H1 (cell line): Measurements from ENCODE around the gene SOX6.

Experiments used
- CHD7 ChIP-seq: fragments of 300-600 bp; sonication (generic); IDR thresholded peaks from 2 replicates; pipeline ENCODE4 v1.7.1; 2012; ENCODE audit warnings: low read length, moderate library complexity, mild to moderate bottlenecking, inconsistent platforms; ENCODE audit not compliant: insufficient replicate concordance
- CTCF ChIP-seq, 3 experiments: IDR thresholded peaks; 1 replicate in 2 of 3; 2 replicates in 1 of 3; pipeline versions ENCODE4 v1.5.1 to v1.6.1; 2011; ENCODE audit warnings: low read length in 3 of 3, mild to moderate bottlenecking in 3 of 3, inconsistent platforms in 2 of 3, low read depth in 1 of 3, moderate library complexity in 1 of 3; ENCODE audit not compliant: insufficient read depth in 1 of 3; ENCODE audit errors: control extremely low read depth in 1 of 3
- EGR1 ChIP-seq: IDR thresholded peaks from 2 replicates; pipeline ENCODE4 v1.6.1; 2011; ENCODE audit warnings: low read depth, low read length, borderline replicate concordance
- RFX5 ChIP-seq: IDR thresholded peaks from 2 replicates; pipeline ENCODE4 v1.6.1; 2011; ENCODE audit warnings: low read depth, low read length, improper control_type of control experiment, borderline replicate concordance
- SIRT6 ChIP-seq: IDR thresholded peaks from one replicate; pipeline ENCODE4 v1.7.1; 2012; ENCODE audit warnings: low read length, inconsistent platforms
- TAF1 ChIP-seq: IDR thresholded peaks from 2 replicates; pipeline ENCODE4 v1.6.1; 2011; ENCODE audit warnings: mild to moderate bottlenecking, low read depth, low read length
- TCF12 ChIP-seq: IDR thresholded peaks from 2 replicates; pipeline ENCODE4 v1.6.1; 2011; ENCODE audit warnings: low read depth, mild to moderate bottlenecking, low read length

DNA sequence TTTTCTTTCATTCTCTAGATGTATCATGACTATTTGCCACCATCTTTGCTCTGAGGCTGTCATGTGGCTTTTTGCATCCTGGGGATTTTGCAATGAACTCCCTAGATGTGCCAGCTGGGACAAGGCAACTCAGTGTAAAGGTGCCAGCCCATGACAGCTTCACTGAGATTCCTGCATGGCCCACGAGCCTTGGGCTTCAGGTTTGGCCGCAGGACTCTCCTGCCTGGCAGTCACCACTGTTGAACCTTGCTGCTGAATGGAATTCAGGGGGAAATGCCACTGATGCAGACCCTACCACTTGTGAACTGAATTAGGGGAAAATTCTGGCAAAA, 385.2 kb downstream of the SOX6 start:
- TF ChIP-seq RFX5 (no peak), TAF1 (no peak), CHD7 (no peak), TCF12 (no peak), CTCF (IDR thresholded peaks at IDR 0.05; ENCODE audit: control extremely low read depth in 1 of 3, insufficient read depth in 1 of 3, low read depth in 1 of 3, low read length in 3 of 3) (no peak), SIRT6 (no peak), EGR1 (no peak)
